ENCODE results near the gene MLIP.

DNA sequence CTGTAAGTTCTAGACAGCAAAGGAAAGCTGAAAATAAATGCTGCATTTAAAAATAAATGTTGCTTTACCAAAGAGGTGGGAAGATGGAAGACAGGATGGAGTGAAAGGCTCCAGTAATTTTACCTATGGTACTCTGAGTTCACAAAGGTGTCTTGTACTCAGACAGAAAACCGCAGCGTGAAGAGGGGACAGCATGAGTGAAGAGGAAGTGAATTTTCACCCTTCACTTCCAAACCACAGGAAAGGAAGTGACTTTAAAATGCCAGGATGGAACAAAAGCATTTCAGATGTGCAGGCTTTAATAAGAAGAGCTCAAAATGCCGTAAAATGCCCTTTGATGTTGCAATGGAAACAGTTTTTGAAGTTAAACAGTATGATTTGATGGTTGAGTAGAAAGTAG lies 105.8 kb downstream of the MLIP start:
- no peak for TF ChIP-seq POLR2AphosphoS5 (IDR thresholded peaks at IDR 0.05; ENCODE audit: low read depth)
- TF ChIP-seq, protein P1, sequence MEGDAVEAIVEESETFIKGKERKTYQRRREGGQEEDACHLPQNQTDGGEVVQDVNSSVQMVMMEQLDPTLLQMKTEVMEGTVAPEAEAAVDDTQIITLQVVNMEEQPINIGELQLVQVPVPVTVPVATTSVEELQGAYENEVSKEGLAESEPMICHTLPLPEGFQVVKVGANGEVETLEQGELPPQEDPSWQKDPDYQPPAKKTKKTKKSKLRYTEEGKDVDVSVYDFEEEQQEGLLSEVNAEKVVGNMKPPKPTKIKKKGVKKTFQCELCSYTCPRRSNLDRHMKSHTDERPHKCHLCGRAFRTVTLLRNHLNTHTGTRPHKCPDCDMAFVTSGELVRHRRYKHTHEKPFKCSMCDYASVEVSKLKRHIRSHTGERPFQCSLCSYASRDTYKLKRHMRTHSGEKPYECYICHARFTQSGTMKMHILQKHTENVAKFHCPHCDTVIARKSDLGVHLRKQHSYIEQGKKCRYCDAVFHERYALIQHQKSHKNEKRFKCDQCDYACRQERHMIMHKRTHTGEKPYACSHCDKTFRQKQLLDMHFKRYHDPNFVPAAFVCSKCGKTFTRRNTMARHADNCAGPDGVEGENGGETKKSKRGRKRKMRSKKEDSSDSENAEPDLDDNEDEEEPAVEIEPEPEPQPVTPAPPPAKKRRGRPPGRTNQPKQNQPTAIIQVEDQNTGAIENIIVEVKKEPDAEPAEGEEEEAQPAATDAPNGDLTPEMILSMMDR (IDR thresholded peaks at IDR 0.05; ENCODE audit: insufficient read depth, low read length), result no peak
- TF ChIP-seq, protein P2, sequence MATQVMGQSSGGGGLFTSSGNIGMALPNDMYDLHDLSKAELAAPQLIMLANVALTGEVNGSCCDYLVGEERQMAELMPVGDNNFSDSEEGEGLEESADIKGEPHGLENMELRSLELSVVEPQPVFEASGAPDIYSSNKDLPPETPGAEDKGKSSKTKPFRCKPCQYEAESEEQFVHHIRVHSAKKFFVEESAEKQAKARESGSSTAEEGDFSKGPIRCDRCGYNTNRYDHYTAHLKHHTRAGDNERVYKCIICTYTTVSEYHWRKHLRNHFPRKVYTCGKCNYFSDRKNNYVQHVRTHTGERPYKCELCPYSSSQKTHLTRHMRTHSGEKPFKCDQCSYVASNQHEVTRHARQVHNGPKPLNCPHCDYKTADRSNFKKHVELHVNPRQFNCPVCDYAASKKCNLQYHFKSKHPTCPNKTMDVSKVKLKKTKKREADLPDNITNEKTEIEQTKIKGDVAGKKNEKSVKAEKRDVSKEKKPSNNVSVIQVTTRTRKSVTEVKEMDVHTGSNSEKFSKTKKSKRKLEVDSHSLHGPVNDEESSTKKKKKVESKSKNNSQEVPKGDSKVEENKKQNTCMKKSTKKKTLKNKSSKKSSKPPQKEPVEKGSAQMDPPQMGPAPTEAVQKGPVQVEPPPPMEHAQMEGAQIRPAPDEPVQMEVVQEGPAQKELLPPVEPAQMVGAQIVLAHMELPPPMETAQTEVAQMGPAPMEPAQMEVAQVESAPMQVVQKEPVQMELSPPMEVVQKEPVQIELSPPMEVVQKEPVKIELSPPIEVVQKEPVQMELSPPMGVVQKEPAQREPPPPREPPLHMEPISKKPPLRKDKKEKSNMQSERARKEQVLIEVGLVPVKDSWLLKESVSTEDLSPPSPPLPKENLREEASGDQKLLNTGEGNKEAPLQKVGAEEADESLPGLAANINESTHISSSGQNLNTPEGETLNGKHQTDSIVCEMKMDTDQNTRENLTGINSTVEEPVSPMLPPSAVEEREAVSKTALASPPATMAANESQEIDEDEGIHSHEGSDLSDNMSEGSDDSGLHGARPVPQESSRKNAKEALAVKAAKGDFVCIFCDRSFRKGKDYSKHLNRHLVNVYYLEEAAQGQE (IDR thresholded peaks at IDR 0.05; ENCODE audit: insufficient replicate concordance, low read depth), result no peak
- peak; percentile 99 for TF ChIP-seq SPI1 (IDR thresholded peaks at IDR 0.05; ENCODE audit: borderline replicate concordance, low read depth)
- TF ChIP-seq GABPA (IDR thresholded peaks at IDR 0.05; ENCODE audit: low read depth), result no peak
